Left lung (tissue), 10 donors: ENCODE data around the gene FBLN5. TPM values are rescaled to one million over a fixed set of nuclear protein-coding genes. Genes with fewer than 3 reads are reported as not detected.

Source experiments
- ATAC-seq: fragments of 200-7000 bp; cut with Tn5 transposase; one replicate; pipeline ENCODE4 v1.9.1; 2020; ENCODE audit warnings: moderate library complexity
- DNase-seq, 4 donors: peaks; one replicate each; pipeline ENCODE4 v3.0.0-alpha.2; 2013 to 2020
- H3K27ac ChIP-seq, 2 donors: fragments of 200-600 bp; sonication (generic) in 1 of 2; one replicate each; pipeline versions ENCODE4 v1.5.0 to v1.8.0; 2020 to 2021
- H3K27me3 ChIP-seq, 2 donors: fragments of 200-600 bp; sonication (generic) in 1 of 2; one replicate each; pipeline versions ENCODE4 v1.5.0 to v1.8.0; 2020 to 2021
- H3K36me3 ChIP-seq, 2 donors: fragments of 200-600 bp; sonication (generic) in 1 of 2; one replicate each; pipeline versions ENCODE4 v1.5.0 to v1.8.0; 2020 to 2021
- H3K4me1 ChIP-seq, 2 donors: fragments of 200-600 bp; one replicate each; pipeline ENCODE4 v1.8.0; 2021
- H3K4me3 ChIP-seq, 2 donors: fragments of 200-600 bp; sonication (generic) in 1 of 2; one replicate each; pipeline versions ENCODE4 v1.5.0 to v1.8.0; 2020 to 2021; ENCODE audit warnings: mild to moderate bottlenecking in 1 of 2
- H3K9me3 ChIP-seq, 2 donors: fragments of 200-600 bp; sonication (generic) in 1 of 2; one replicate each; pipeline versions ENCODE4 v1.5.0 to v1.8.0; 2020 to 2021
- CTCF ChIP-seq, 2 donors: fragments of 200-600 bp; sonication (generic) in 1 of 2; IDR thresholded peaks; one replicate each; pipeline versions ENCODE4 v1.5.0 to v1.8.0; 2021; ENCODE audit warnings: antibody characterized with exemption in 2 of 2
- intact Hi-C, 2 donors: fragments of 100-400 bp; cut with DNase I; formaldehyde crosslinking; loops; one replicate each; pipeline versions ENCODE4 v1.11.2 to v1.14.2; 2022
- polyA plus RNA-seq, 6 donors: library from polyadenylated mRNA; unstranded; fragments of 120-200 nt; gene quantifications; one replicate each; pipeline ENCODE4 v1.2.1, GENCODE V29; 2013; ENCODE audit not compliant: insufficient read length in 6 of 6
- total RNA-seq, 2 donors: library from RNA; stranded (reverse); fragmentation: NEBNext Ultra II Directional; extraction: Animal tissue kit (Norgen Biotek cat#: 25700); gene quantifications; one replicate each; pipeline ENCODE4 v1.2.1, GENCODE V29; 2021
- donor health status: DM: no; HTN: yes; CAD: no.
- donor health status: DM: no; HTN: no; CAD: no.

The FBLN5 gene
- total and polyA plus RNA-seq, 8 donors, result 61.6 to 125 (median 87.8) TPM

DNA sequence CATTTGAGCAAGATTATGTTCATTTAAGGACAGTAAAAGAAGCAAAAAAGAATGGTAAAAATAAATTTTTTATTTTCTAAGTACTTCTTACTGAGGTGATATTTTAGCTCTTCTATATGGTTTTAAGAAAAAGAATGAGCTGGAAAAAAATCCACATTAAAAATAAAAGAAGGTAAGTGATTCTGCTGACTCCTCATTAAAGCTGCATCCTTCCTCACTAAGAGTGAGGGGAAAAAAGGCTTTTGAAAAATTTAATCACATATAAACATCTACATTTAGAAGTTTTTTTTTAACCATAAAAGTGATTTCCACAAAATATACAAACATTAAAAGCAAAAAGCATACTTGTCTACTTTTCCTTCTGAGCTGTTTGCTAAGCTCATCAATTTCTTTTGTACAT is 28.3 kb upstream of the FBLN5 start:
- peaks cover 0 to 70% of the 10 kb centered on the region in 2 donors for H3K36me3 ChIP-seq
- H3K27ac ChIP-seq, result no peak overlapping the region
- ATAC-seq (no peak), DNase-seq (no peak)
- H3K4me1 ChIP-seq, result peaks cover 0 to 13% of the 10 kb centered on the region in 2 donors
- no peaks in the 10 kb centered on the region for H3K27me3 ChIP-seq
- no peaks in the 10 kb centered on the region for H3K9me3 ChIP-seq
- no peak overlapping the region for H3K4me3 ChIP-seq
- intact Hi-C loops, result no loop called here
- TF ChIP-seq CTCF (IDR thresholded peaks at IDR 0.05), result no peak

DNA sequence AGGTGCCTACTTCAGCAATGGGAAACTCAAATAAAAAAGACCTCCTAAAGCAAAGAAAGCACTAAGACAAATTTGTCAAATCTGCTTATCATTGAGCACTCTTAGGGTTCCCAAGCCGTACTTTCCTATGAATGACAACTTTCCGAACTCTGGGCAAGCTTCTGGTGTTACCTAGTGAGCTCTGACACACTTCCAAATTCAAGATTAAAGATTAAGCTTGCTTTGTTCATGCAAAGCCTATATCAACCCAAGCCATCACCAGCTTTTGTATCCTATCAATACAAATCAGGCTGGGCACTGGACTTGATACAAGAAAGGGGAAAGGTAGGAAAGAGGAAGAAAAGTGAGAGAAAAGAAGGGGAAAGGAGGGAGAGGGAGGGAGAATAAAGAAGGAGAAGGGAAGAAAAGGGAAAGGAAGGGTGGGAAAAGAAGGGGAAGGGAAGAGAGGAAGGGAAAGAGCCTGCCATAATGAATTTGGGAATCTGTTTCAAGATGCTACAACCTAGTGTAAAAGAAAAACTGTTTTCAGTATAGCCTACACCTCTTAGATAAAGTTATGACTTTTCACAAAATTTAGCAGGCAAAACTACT is 23.8 kb upstream of the FBLN5 start:
- TF ChIP-seq CTCF (IDR thresholded peaks at IDR 0.05), result no peak
- Histone ChIP-seq H3K4me1 (no peaks in the 10 kb centered on the region), H3K27me3 (no peaks in the 10 kb centered on the region), H3K4me3 (no peak overlapping the region), H3K27ac (no peak overlapping the region), H3K9me3 (no peaks in the 10 kb centered on the region), H3K36me3 (peaks cover 0 to 82% of the 10 kb centered on the region in 2 donors)
- intact Hi-C loops, result no loop called here
- DNase-seq, result no peak
- no peak for ATAC-seq

- H3K36me3 ChIP-seq, result peaks cover 0 to 57% of the 10 kb centered on the region in 2 donors
- ATAC-seq (no peak), DNase-seq (no peak)
- no peak for TF ChIP-seq CTCF (IDR thresholded peaks at IDR 0.05)
- H3K9me3 ChIP-seq, result no peaks in the 10 kb centered on the region
- intact Hi-C loops, result no loop called here
- no peak overlapping the region for H3K4me3 ChIP-seq
- no peaks in the 10 kb centered on the region for H3K27me3 ChIP-seq
- H3K27ac ChIP-seq, result no peak overlapping the region
- no peaks in the 10 kb centered on the region for H3K4me1 ChIP-seq
Measured at GRCh38 chr14:91968280-91968679, 20.8 kb upstream of the FBLN5 start.

DNA sequence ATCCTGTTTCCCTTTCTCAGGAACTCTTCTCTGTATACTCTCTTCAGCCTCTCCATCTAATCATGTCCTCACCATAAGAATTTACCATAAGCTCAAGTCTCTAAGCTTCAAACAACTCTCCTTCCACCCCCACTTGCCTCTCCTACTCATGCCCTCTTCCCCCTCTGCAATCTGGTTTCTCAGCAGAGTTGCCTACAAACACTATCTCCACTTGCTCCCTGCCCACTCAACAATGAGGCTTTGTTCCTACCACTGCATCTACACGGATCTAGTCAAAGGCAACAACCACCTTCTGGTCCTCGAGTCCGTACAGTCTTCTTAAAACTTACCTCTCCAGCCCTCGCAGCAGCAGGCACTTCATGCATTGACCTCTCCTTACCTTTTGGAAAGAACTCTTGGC is 17.2 kb upstream of the FBLN5 start:
- Histone ChIP-seq H3K4me3 (no peak overlapping the region), H3K4me1 (no peaks in the 10 kb centered on the region), H3K9me3 (no peaks in the 10 kb centered on the region), H3K27ac (no peak overlapping the region), H3K36me3 (peaks cover 0 to 21% of the 10 kb centered on the region in 2 donors), H3K27me3 (no peaks in the 10 kb centered on the region)
- intact Hi-C loops, result no loop called here
- no peak for ATAC-seq
- DNase-seq, result no peak
- TF ChIP-seq CTCF (IDR thresholded peaks at IDR 0.05), result no peak

DNA sequence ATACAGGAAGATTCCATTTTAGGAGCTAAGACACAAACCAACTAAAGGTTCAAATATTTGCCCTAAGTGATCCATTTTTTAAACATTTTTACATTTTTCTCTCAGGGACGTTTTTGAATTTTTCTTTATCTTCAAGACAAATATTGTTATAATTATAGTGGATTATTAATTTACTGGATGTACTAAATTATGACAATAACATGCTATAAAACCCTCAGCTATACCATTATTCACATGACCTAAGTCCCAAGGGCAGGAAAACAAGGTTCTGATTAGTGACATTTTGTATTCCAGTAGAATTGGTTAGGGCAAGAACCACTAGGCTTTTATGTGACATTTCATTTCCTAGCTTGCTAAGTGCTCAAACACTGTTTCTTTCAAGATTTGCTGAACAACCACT is 16.5 kb upstream of the FBLN5 start:
- Histone ChIP-seq H3K36me3 (peaks cover 0 to 14% of the 10 kb centered on the region in 2 donors), H3K9me3 (no peaks in the 10 kb centered on the region), H3K27me3 (no peaks in the 10 kb centered on the region), H3K4me1 (no peaks in the 10 kb centered on the region), H3K27ac (no peak overlapping the region), H3K4me3 (no peak overlapping the region)
- intact Hi-C loops, result no loop called here
- no peak for DNase-seq
- no peak for ATAC-seq
- TF ChIP-seq CTCF (IDR thresholded peaks at IDR 0.05), result no peak
